NCI-H2196 (cell line): ENCODE data around the gene PTPN6.

ENCODE experiments used
- DNase-seq: peaks from one replicate; lab custom pipeline; 2025; ENCODE audit not compliant: unreplicated experiment; lab: John Stamatoyannopoulos, UW

Gene PTPN6

DNA sequence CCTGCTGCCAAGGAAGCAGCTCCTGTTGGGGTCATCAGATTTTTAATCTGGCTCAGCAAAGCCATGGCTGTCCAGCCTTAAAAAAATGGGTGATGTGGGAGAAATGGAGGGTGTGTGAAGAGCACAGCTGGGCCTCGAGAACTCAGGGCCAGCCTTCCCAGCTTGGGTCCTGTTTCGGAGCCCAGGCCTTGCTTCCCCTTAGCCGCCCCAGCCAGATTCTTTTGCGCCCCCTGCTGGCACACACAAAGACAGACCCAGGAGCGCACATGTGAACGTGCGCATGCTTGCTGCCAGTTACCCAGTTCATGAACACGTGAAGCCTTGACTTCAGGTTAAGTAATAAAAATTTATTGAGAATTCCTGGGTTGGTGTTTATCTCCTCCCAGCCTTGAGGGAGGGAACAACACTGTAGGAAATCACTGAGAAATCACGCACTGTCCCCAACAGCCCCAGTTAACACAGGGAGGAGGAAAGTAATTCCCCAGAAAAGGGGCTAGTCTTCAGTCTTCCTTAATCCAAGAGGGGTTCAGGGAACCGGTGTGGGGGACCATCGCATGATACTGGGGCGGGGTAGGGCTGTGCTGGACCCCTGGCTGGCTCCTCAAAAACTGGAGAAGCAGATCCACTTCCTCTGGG, 14.0 kb downstream of the PTPN6 start:
- DNase-seq = peak; percentile 69

GRCh38 chr12:6965714-6966113, 14.6 kb downstream of the PTPN6 start:
- no peak for DNase-seq

DNA sequence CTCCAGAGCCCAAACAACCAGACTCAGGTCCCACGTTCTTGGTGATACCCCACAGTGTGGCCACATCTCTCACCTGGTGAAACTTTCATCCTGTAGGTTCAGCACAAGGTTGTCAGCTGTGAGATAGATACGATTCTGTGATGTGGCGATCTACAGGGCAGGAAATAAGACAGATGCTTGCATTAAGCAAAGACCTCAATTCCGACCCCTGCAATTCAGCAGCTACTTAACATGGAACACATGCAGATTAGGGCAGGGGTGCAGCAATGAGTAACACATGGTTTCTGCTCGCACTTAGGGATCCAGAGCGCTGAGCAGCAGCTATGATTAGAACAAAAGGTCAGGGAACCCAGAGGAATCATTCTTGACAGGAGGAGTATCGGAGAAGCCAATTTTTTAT, 15.2 kb downstream of the PTPN6 start:
- DNase-seq = no peak

DNA sequence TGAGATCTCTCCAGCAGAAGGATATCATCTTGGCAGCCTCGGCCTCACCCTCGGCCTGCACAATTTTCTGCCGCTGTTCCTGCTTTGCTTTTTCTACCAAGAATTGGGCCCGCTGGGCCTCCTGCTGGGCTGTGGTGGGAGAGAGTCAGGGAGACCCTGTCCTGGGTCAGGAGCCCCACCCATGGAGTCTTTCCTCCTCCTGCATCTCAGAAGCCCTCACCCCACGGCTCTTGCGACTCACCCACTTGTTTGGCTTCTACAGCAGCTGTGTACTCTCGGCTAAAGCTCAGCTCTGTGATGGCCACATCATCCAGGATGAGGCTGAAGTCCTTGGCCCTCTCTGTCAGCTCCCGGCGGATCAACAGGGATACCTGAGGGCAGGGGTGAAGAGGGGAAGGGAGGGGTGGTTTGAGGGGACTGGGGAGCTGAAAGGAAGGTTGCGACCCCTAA, 16.5 kb downstream of the PTPN6 start:
- DNase-seq = no peak

GRCh38 chr12:6968426-6968825, 17.3 kb downstream of the PTPN6 start:
- no peak for DNase-seq

DNA sequence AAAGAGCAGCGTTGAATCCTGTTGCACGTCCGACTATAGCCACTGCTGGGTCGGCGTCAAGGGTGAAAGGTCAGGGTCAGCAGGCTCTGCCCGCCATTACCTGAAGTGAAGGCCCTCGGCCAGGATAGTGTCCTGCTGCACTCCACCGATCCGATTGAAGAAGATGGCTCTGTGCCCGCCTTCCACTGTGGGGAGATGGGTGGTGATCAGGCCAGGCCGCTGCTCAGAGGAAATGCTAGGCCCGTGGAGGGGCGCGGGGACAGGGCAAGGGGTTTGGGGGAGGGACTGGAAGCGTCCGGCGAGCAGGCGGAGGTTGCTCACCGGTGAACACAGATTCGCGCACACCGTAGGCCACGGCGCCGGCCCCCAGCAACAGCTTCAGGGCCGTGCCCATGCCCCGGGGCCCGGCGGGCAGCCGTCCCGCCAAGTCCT, 19.0 kb downstream of the PTPN6 start:
- no peak for DNase-seq

- DNase-seq = no peak
Measured at GRCh38 chr12:6974180-6974579, 23.0 kb downstream of the PTPN6 start.

DNA sequence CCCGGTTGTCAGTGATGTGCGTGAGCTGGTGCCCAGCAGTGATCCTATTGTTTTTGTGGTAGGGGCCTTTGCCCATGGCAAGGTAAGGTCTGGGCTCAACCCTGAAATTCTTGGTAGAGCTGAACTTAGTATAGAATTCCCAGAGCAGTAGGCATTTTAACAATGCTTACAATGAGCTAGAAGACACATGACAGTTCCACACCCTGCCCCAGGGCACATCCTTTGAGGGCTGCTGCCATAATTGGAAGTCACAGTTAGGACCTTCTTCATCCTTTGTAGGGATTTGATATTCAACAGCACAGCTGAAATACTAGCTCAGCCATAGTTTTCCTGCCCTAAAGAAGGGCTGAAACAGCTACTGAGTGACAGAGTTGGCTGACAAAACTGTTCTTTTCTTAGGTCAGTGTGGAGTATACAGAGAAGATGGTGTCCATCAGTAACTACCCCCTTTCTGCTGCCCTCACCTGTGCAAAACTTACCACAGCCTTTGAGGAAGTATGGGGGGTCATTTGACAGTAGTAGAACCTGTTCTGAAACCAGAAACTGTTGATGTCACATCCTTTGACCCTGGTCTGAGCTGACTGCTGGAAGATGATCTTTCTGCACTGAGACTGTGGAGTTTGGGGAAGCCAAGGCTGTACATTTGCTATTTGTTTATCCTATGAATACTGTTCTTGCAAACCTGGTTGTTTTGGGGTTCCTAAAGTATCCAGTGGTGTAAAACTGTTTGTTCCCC, 24.3 kb downstream of the PTPN6 start:
- no peak for DNase-seq

DNA sequence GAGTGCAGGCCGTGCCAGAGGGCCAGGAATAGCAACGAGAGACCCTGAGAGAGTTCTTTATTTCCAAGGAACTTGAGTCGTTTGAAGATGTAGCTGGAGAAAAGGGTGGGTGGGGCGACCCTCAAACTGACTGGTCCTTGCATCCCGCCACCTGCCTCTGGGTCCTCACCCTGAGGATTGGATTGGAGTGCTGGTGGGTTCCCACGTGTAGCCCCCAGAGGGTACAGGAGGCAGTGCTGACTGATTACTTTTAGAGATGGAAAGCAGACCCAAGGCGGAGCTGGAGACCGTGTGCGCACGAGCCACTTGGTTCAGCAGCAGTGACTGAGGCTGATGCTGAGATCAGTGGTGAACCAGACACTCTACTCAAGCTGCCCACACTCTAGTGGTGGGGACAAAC, 26.5 kb downstream of the PTPN6 start:
- DNase-seq = no peak

GRCh38 chr12:6978188-6978587, 27.0 kb downstream of the PTPN6 start:
- no peak for DNase-seq

GRCh38 chr12:6978611-6979011, 27.5 kb downstream of the PTPN6 start:
- peak; percentile 2 for DNase-seq

GRCh38 chr12:6979021-6979420, 27.9 kb downstream of the PTPN6 start:
- no peak for DNase-seq

DNA sequence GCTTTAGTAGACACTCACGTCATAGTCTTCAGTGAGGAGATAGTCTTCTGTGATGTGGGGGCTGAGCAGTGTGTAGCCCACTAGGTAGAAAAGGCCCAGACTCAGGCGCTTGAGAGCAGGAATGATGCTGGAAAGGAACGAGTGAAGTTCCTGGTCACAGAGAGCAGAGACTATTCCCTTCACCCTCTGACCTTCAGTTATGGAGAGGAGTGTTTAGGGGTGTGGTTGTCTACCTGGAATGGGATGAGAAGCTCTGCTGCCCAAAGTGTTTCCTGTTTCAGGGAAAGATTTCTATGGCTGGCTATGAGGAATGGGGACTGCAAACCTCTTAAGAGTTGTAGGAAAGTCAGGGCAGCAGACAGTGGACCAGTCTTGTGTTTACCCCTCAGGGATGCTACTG, 28.3 kb downstream of the PTPN6 start:
- DNase-seq = no peak

DNA sequence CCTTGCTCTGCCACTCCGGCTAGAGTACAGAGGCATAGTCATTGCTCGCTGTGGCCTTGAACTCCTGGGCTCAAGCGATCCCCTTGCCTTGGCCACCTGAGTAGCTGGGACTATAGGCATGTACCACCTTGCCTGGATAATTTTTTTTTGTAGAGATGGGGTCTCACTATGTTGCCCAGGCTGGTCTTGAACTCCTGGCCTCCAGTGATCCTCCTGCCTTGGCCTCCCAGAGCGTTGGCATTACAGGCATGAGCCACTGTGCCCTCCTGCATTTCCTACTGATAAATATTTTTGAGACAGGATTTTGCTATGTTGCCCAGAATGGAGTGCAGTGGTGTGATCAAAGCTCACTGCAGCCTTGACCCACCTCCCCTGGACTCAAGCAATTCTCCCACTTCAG, 28.9 kb downstream of the PTPN6 start:
- DNase-seq = no peak

- DNase-seq = no peak
Measured at GRCh38 chr12:6980740-6981139, 29.6 kb downstream of the PTPN6 start.

DNA sequence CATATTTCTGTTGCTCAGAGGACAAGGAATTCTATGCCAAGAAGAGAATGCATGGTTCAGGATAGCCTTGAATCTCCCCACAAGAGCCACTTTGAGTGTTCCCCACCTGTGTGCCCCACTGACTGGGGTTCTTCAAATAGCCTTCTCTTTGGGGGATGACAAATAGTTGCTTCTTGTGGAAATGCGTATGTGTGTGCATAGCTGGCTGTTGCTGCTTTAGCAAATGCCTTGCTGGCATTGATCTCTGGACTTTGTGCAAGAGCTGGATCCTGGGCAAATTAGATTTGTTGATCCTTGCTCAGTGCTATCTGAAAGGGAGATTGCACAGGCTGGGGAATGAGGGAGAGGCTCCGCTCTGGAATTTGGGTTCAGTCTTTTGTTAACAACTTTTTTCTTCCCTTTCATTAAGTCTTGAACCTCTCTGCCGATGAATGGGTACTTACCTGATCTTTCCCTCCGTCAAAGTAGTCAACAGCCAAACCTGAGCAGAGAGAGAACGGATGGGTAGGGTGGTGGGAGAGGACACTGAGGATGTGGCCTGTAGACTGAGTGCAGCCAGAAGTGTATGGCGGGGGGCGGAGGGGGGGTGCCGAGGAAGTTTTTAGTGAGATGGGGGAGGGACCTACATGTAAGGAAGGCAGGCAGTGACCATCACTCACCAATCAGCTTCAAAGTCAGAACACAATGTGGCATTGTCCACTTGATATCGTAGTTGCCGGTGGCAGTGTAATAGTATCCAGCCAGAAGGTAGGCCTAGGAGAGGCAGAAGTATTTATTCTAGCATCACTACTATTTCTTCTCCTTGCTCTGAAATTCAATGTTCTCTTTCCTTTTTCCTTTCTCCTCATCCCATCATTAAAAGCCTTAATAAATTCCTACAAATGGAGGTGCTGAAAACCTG, 30.2 kb downstream of the PTPN6 start:
- no peak for DNase-seq

DNA sequence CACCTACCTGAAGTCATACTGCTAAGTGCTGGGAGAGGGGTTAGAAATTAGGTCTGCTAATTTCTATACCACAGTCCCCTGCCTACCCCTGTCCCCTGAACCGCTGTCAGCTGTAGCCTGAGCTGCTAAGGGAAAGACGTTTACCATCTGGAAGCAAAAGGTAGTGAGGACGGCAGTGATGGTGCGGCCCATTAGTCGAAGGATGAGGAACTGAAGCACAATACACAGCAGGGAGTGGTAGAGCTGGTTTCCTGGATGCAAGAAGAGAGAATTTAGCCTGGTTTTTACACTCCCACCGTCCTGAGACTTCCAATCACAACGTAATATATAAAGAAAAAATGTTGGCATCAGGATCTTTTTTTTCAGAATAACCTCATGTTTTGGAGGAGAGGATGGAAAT, 31.4 kb downstream of the PTPN6 start:
- DNase-seq = no peak

GRCh38 chr12:6987956-6988553, 36.9 kb downstream of the PTPN6 start:
- DNase-seq = peak; percentile 32

GRCh38 chr12:6996040-6996441, 44.9 kb downstream of the PTPN6 start:
- no peak for DNase-seq

GRCh38 chr12:6998715-6999451, 47.7 kb downstream of the PTPN6 start:
- no peak for DNase-seq
